Measurements from ENCODE around the gene OLFML2B.
A peak's percentile ranks its signal among the peaks of the same experiment; 100 is the strongest.

OLFML2B gene

DNA sequence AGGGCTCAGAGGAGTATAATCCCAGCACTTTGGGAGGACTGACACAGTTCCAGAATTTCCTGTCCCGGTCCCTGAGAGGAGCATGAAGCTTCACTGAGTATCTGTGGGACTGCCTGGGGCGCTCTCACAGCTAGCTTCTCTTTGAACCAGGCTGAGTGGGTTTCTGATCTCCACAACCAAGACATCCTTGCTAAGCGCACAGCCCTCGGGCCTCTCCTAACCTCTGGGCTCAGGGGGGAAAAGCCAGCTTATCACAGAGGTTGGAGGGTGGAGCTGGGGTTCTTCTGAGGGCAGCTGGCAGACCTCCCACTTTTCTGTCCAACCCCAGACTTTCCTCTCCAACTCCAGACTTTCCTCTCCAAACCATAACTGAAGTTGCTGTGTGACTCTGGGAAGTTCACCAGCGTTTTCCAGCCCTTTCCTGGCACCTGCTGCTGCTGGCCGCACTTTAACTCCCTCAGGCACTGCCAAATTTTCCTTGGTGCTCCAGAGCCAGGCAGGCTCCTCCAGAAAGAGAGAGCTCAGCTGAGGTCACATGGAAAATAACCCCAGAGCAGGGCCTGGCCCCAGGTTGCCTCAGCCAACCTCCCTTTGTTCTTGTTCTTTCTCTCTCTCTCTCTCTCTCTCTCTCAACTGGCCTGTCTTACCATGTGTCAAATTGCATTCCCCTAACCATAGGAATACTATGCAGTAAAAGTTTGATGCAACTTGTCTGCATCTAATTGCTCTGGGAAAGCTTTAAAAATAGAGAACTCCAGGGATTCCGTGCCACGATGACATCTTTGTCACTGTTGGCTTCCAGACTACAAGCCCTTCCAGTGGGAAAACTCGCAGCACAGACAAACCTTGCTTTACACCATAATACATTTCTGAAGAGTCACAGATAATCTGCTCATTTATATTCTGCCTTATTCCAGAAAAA lies 49.5 kb downstream of the OLFML2B start:
- DNase-seq, result no peak

GRCh38 chr1:161972828-161973227 lies 50.8 kb downstream of the OLFML2B start:
- DNase-seq, result no peak

DNA sequence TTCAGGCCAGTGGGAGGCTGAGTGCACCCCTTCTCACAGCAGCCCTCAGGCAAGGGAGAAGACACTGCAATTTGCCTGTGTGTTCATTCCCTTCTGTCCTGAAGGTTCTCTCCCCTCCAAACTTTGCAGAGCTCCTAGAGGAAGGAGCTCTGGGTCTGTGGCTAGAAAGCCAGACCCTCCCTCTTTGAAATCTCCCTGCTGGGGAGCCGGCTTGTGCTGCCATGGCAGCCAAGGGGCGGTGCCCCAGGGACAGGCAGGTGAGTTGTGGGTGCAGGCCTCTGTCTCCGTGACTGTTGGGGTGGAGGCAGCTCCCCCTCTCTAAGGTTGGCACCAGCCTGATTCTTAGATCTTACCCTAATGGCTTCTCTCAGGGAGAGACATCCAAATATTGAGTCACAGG lies 53.0 kb downstream of the OLFML2B start:
- no peak for DNase-seq

DNA sequence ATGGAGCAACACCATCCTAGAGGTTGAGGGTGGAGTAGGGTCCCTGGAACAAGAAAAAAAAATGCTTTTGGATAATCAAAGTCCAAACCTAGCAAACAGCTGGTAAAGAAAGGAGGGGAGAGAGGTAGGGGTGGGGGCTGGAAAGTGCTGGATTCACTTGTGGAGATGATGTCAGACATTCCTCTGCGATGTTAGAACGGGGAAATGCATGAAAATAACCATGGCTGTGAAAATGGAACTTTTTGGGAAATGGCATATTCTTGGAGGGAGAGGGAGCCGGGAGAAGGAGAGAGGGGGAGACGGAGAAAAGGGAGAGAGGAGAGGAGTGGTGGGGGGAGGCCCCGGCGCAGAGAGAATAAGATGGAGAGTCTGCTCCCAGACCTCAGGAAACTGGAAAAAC lies 53.6 kb downstream of the OLFML2B start:
- no peak for DNase-seq

GRCh38 chr1:161966067-161966466 lies 57.6 kb downstream of the OLFML2B start:
- no peak for DNase-seq

GRCh38 chr1:161962091-161962887 lies 61.4 kb downstream of the OLFML2B start:
- DNase-seq, result peak; percentile 29 to 51

DNA sequence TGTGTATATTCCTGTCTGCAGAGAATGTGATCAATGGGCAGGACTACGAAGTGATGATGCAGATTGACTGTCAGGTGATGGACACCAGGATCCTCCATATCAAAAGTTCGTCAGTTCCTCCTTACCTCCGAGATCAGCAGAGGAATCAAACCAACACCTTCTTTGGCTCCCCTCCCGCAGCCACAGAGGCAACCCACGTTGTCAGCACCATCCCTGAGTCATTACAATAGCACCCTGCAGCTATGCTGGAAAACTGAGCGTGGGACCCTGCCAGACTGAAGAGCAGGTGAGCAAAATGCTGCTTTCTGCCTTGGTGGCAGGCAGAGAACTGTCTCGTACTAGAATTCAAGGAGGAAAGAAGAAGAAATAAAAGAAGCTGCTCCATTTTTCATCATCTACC lies 65.2 kb downstream of the OLFML2B start:
- peak; percentile 30 to 45 for DNase-seq

DNA sequence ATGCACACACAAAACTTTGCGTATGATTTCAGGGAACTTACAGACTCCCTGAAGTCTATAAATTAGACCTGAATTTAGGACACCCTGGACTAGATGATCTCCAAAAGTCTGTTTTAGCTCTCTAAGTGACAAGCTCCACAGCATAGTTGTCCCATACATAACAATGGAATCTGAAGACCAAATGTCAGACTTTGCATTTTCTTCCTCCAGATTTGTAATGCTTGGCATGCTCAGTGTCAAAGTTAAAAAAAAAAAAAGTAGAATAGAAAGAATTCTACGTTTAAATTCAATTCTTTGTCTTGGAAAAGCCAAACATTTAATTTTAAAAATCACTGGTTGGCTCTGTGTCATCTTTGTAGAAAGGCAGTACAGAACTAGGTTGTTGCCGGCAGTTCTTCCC lies 66.7 kb downstream of the OLFML2B start:
- DNase-seq, result no peak

DNA sequence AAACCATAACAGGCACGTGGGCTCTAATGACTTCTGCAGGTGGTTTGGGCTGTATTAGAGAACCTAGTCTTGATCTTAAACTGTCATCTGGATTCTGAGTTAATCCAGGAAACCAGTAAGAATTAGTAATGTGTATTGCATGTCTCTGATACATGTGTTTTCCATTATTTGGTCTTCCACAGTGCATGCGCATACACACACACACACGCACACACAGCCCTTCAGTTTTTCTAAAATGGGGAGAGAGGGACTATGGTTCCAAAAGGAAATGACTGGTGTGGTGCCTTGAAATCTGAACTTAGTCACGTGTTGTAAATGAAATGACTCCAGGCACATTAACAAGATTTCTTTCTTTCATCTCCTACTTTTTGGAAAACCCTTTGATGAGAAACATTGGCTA lies 67.6 kb downstream of the OLFML2B start:
- no peak for DNase-seq

- no peak for DNase-seq
Observed at GRCh38 chr1:161955606-161956005, 68.1 kb downstream of the OLFML2B start.

DNA sequence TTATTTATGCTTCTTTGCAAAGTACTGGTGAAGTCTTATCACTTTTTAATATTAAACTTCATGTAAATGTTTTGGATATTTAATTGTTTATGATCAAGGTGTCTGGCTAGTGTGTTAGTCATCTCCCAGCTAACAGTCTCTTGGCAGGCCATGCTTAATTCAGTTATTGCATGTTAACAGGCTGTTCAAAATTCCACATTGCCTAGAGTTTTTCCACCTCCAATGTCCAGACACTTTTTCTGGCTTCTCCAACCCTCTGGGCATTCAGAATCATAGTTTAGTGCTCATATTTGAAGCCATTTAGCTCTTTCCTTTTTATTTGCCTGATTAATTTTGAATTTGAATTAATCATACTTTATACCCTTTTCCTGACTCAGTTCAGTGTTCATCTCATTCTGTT lies 69.2 kb downstream of the OLFML2B start:
- DNase-seq, result no peak

DNA sequence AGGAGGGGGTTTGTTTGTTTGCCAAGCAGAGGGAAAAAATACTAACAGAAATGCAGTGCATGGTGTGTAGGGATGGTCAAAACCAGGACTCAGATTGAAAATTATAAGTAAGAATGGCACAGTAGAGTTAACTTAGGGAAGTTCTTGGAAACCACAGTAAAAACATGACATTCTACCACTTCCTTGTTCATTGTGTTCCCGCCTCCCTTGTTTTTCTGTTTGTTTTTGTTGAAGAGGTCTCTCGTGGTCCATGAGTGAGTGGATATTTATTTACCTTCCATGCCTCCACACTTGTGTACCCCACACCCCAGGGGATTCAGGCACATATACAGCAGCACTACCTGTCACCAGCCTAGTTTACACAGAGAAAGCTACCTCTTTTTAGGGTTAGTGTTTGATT lies 69.6 kb downstream of the OLFML2B start:
- DNase-seq, result no peak

DNA sequence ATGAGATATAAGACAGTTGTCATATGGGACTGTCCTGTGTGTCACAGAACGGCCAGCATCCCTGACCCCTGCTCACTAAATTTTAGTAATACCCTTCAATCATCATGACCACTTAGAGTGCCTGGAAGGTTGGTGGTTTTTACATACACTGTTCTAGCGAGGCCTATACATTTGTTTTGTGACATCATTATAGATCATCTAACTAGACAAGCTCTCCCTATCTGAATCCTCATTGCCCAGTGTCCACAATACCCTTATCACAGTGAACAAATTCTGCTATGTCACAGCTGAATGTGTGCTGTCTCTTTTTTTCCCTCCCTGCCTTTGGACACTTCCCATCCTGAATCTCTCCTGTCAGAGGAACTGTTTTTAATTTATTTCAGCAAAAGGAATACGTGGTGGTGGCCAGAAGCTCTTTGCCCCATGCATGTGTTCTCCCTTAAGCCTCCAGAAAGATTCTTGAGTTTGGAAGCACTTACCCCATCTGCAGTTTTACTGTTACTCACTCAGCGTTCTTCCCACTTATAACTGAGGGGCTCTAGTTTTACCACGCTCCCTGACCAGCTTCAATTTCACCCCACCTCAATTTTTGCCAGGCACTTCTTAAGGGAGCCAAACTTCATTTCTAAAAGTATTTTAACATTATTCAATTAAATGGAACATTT lies 70.3 kb downstream of the OLFML2B start:
- DNase-seq, result no peak

GRCh38 chr1:161952607-161953172 lies 71.0 kb downstream of the OLFML2B start:
- no peak for DNase-seq

DNA sequence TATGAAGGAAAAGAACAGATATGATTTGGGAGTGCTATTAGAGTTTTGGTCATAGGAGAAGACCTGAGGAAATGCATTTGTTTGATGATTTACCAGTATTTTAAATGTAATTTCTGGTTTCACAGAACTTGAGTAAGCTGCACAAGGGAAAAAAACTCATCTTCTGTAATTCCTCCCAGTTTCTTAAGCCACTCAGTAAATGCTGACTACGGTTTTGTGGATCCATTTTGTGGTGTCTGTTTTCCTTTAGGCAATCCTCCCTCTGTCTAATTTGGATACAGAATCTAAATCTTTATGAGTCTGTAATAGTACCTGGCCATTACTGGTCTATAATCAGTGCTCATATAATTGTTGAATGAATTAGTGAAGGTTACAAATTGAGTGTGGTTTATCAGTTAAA lies 72.0 kb downstream of the OLFML2B start:
- no peak for DNase-seq

DNA sequence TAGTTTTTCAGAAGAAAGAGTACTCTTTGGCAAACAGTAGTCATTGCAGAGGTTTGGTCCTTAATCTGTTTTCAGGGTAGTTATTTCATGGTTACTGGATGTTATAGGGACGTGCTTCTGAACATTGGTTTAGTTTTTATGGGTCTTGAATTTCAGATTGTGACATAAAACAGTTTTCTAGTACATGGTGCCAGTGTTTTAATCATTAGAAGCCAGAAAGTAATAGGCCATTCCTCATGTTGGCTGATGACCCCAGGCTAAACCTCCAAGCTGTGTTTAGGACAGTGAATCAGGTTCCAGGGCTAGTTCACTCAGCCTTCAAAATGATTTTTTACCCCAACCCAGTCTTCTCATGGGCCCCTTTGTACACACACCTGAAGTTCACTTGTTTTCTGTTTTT lies 73.3 kb downstream of the OLFML2B start:
- no peak for DNase-seq

DNA sequence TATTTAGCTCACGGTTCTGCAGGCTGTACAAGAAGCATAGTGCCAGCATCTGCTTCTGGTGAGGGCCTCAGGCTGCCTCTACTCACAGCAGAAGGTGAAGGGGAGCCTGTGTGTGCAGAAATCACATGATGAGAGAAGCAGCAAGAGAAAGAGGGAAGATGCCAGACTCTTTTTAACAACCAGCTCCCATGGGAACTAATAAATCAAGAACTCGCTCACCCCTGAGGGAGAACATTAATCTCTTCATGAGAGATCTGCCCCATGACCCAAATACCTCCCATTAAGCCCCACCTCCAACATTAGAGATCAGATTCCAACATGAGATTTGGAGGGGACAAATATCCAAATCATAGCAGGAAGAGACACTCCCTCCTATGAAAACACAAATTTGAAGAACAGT lies 74.1 kb downstream of the OLFML2B start:
- DNase-seq, result no peak

GRCh38 chr1:161948435-161948834 lies 75.2 kb downstream of the OLFML2B start:
- DNase-seq, result no peak

- DNase-seq, result no peak
Observed at GRCh38 chr1:161946071-161946987, 77.3 kb downstream of the OLFML2B start.

DNA sequence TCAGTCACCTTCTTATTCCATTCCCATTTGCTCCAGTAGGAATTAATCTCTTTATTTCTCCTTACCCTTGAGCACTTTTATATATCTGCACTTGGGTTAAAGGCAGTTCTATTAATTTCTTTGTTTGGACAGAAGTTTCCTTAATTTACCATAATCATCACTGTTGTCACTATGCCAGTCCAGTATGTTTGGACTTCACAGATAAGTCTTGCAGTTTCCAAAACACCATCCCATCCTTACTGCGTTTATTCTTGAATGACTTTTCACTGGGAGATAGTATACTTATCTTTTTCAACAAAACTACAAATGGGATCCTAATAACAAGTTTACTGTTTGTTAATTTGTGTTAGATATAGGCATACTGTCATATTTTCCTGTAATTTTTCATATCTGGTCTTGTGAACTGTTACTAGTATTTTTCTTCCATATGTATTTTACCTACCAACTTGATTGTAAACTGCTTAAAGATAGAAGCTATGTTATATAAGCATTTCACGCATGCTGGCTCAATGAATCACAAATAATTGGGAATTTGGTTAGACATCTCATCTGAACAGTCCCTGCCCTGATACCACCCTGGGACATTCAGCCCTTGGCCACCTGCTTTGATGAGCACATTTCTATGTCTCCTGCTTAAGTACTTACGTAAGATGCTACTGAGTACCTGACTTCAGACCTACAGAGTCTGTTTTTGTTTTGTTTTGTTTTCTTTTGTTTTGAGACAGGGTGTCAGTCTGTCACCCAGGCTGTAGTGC lies 78.2 kb downstream of the OLFML2B start:
- no peak for DNase-seq

DNA sequence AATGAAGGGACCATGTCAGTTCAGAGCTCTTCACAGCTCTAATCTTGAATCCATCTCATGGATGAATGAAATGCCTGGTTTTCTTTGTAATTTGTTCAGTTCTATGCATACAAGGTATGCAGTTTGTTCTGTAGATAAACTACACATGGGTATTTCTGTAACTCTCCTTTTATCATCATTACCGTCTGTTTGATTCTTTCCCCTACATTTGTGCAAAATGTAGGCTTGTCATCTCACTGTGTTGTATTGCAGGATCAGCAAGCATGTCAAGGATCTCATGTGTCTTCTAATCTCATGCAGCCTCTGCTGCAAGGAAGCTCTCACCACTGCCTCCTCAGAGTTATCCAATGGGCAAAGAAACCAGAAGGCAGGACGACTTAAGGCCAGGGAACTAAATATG lies 79.3 kb downstream of the OLFML2B start:
- DNase-seq, result no peak

Measured in activated CD4-positive, alpha-beta T cell treated with anti-CD3 and anti-CD28 coated beads, Interleukin-2, amount 50 U/mL, for 48 hours (primary cell).